ENCODE results near the gene PIGL.
"Not testable (repeated sequence)": the region's sequence is repeated elsewhere in the genome, so short reads cannot be mapped to it uniquely, and the experiment has no call there.

Gene PIGL

GRCh38 chr17:16282522-16282921 is 65.5 kb downstream of the PIGL start:
- H3K4me1 Mint-ChIP-seq = peaks cover 54% of the 10 kb centered on the region
- H3K27me3 Mint-ChIP-seq = no peaks in the 10 kb centered on the region
- DNase-seq = no peak
- H3K9me3 Mint-ChIP-seq = peaks cover 0 to 8% of the 10 kb centered on the region in 2 donors
- no peak overlapping the region for H3K27ac Mint-ChIP-seq
- ATAC-seq = no peak
- no peak overlapping the region for H3K4me3 Mint-ChIP-seq

- Mint-ChIP-seq H3K27me3 (no peaks in the 10 kb centered on the region), H3K4me1 (peaks cover 66% of the 10 kb centered on the region), H3K9me3 (peaks cover 0 to 3% of the 10 kb centered on the region in 2 donors), H3K27ac (no peak overlapping the region), H3K4me3 (no peak overlapping the region)
- DNase-seq (no peak), ATAC-seq (no peak)
Observed at GRCh38 chr17:16283705-16284104, 66.7 kb downstream of the PIGL start.

DNA sequence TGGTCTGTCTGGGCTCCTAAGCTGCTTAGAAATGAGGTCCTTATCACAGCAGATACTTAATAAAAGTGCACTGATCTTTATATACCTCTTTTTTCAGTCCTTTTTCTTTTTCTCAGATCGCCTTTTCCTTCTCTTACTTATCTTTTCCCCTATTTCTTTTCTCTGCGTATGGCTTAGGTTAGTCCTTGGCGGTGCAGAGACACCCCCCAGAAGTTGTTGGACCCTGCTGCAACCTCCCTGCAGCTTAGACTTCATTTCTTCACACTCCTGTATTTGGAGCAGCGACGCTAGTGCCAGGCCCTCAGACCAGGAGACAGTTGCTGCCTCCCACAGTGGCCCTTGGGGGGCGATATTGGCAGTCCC is 68.6 kb downstream of the PIGL start:
- Mint-ChIP-seq H3K4me1 (peaks cover 70% of the 10 kb centered on the region), H3K27ac (peak overlapping the region; percentile 98), H3K4me3 (peak overlapping the region; percentile 77 to 90), H3K9me3 (no peaks in the 10 kb centered on the region), H3K27me3 (no peaks in the 10 kb centered on the region)
- ATAC-seq (no peak), DNase-seq (no peak)

DNA sequence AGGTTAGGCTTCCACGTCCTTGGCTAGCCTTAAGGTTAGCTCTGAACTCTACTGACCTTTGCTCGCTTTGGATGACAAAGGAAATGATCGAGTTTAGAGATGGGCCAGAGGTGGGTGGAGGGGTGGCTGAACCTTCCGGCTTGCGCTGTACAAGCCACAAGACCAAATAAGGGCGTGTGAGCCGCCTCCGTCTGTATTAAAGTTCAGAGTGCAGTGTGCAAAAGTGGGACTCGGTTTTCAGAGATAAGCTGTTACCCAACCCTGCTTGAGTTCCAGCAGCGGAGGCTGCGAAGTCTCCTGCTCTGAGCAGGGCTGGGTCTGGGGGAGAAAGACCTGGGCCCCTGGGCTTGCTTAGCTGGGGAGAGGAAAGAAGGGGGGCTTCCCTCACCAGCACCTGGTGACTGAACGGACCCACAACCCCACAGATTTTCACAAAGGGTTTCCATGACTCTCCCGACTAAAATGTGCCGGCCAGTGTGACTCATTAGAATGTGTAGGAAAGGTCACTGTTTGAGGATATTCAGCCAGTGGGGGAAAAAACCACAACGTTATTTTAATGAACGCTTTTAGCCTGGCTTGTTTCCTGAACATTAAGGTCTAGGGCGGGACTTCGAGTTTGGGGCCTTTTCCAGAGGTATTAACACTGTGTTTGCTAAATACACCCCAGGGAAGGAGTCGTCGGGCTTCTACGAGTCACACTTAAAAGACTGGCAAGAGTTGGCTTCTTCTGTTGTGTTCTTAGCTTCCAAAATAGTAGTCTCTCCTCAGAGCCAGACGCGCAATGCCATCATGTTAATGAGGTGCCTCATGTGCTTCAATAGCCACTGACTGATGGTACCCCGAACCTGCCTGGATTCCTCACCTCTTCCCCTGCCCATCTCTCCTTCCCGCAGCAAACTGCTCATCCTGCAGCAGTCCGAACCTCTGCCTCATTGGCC is 69.3 kb downstream of the PIGL start:
- Mint-ChIP-seq H3K4me1 (peaks cover 70% of the 10 kb centered on the region), H3K9me3 (no peaks in the 10 kb centered on the region), H3K27ac (peak overlapping the region; percentile 98), H3K4me3 (peak overlapping the region; percentile 77 to 90), H3K27me3 (no peaks in the 10 kb centered on the region)
- peak; percentile 97 for ATAC-seq
- DNase-seq = peak; percentile 80 to 90

DNA sequence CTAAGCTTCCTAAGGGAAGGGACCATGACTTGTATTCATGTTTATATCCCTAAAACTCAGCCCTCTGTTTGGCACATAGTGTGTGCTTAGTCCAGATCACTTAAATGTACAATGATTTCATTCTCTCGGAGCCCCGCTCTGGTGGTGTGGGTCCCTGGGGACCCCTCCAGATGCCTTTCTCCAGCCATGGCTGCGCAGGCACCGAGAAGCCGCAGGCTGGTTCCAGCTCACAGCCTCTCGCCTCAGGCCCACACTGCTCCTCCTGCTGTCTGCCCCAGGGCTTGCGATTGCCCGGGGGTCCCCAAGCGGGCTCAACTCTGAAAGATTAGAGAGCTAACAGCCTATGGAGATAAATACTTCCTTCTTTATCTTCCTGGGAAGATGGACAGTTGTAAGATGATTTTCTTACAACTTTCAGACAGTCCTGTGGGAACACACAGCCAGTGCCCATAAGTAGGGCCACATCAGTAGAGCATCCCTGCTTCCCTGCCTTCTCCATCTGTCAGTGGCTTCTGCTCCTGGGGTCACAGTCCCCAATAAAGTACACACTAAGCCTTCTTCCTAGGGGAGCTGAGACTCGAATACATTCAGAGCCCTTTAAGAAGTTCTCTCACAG is 70.0 kb downstream of the PIGL start:
- Mint-ChIP-seq H3K27me3 (no peaks in the 10 kb centered on the region), H3K4me1 (peaks cover 63% of the 10 kb centered on the region), H3K9me3 (no peaks in the 10 kb centered on the region), H3K27ac (peak overlapping the region; percentile 98), H3K4me3 (peak overlapping the region; percentile 77 to 90)
- DNase-seq (peak; percentile 18 to 21), ATAC-seq (no peak)

DNA sequence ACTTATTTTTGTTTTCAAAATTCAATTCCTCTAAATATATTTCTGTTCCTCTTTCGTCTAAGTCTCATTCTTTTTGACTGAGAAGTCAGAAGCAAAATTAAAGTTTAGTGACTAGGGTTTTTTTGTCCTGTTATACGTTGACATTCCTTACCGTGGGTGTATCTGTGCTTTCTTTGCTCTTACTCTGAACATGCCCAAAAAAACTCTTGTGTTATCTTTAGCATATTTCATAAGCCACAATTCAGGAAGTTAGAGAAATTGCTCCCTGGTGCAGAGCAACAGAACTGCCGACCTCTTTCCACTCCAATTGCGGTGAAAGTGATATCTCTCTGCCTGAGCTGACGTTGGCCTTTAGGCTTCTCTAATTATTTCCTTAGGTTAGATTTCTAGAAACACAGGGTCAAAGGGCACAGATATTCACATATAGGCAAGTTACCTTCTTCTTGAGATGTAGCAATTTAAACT is 70.6 kb downstream of the PIGL start:
- H3K9me3 Mint-ChIP-seq = no peaks in the 10 kb centered on the region
- ATAC-seq = no peak
- peak overlapping the region; percentile 77 to 90 for H3K4me3 Mint-ChIP-seq
- H3K27ac Mint-ChIP-seq = peak overlapping the region; percentile 98
- peaks cover 57% of the 10 kb centered on the region for H3K4me1 Mint-ChIP-seq
- no peaks in the 10 kb centered on the region for H3K27me3 Mint-ChIP-seq
- DNase-seq = peak in 1 of 2 donors; percentile 15

DNA sequence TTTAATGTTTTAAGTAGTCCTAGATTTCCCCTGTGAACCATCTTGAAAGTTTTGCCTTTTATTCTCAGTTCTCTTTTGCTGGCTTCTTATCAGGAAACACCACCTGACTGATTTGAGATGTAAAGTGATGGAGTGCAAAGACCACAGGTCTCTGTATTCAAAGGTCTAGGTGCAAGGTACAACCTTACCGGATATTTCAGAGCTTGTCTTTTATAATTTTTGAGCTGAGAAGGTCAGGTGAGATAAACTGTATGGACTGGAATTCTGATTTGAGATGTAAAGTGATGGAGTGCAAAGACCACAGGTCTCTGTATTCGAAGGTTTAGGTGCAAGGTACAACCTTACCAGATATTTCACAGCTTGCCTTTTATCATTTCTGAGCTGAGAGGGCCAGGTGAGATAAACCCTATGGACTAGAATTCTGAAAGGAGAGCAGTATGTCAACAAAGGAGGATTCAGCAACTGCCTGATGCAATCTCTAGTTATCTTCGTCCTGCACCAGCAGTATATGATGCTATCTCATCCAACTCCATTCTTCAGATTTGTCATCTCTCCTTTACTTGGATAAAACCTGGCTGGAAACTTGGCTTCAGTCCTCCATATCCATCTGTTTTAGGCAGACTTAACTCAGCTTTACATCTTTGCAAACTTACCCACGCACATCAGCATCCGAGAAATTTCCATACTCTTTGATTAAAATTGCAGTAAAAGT is 72.0 kb downstream of the PIGL start:
- H3K4me1 Mint-ChIP-seq = peaks cover 56% of the 10 kb centered on the region
- no peaks in the 10 kb centered on the region for H3K9me3 Mint-ChIP-seq
- H3K27me3 Mint-ChIP-seq = no peaks in the 10 kb centered on the region
- peak overlapping the region; percentile 77 to 90 for H3K4me3 Mint-ChIP-seq
- H3K27ac Mint-ChIP-seq = peak overlapping the region; percentile 55 to 98
- no peak for DNase-seq
- ATAC-seq = no peak

DNA sequence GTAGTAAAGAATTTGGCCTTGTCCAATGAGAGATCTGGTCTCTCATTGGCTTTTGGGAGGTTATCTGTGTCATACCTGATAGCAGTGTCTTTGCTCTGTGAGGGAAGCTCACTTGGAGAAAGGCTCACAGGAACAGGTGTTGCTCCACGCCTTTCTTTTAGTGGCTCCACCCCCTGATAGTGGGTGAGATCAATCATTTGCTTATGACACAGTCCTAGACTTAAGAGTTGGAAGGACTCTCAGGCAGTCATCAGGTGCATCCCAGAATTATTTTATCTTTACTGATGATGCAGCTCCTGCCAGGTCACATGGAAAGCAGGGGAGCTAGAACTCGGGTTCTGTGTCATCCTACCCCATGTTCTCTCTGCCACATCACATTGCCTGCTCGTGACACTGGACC is 76.9 kb downstream of the PIGL start:
- no peak for DNase-seq
- Mint-ChIP-seq H3K9me3 (no peaks in the 10 kb centered on the region), H3K27me3 (no peaks in the 10 kb centered on the region), H3K4me3 (no peak overlapping the region), H3K27ac (no peak overlapping the region), H3K4me1 (peaks cover 34% of the 10 kb centered on the region)
- ATAC-seq = no peak

DNA sequence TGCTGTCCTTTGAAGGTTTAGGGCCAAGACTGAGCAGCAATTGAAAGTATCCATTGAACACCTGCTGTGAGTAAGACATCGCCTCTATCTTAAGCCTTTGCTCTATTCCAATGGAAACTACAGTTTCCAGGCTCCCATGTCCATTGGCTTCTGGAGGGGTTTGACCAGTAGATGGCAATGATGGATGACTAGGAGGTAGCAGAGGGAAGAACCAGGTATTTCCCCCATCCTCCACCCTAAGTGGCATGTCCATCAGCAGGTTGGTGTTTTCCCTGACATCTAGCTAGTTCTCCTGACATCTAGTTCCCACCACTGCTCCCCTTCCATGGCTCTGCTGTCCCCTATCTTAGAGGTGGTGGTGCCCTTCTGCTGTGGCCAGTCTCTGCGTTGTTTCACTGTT is 77.5 kb downstream of the PIGL start:
- H3K4me1 Mint-ChIP-seq = peaks cover 27% of the 10 kb centered on the region
- no peak overlapping the region for H3K4me3 Mint-ChIP-seq
- no peaks in the 10 kb centered on the region for H3K27me3 Mint-ChIP-seq
- DNase-seq (no peak), ATAC-seq (no peak)
- H3K27ac Mint-ChIP-seq = no peak overlapping the region
- H3K9me3 Mint-ChIP-seq = no peaks in the 10 kb centered on the region

- peaks cover 27% of the 10 kb centered on the region for H3K4me1 Mint-ChIP-seq
- peak; percentile 67 for ATAC-seq
- H3K27me3 Mint-ChIP-seq, H3K9me3 Mint-ChIP-seq, DNase-seq, H3K4me3 Mint-ChIP-seq: not testable (repeated sequence)
- peak overlapping the region in 1 of 2 donors; percentile 69 for H3K27ac Mint-ChIP-seq
Observed at GRCh38 chr17:16296072-16296471, 79.1 kb downstream of the PIGL start.

DNA sequence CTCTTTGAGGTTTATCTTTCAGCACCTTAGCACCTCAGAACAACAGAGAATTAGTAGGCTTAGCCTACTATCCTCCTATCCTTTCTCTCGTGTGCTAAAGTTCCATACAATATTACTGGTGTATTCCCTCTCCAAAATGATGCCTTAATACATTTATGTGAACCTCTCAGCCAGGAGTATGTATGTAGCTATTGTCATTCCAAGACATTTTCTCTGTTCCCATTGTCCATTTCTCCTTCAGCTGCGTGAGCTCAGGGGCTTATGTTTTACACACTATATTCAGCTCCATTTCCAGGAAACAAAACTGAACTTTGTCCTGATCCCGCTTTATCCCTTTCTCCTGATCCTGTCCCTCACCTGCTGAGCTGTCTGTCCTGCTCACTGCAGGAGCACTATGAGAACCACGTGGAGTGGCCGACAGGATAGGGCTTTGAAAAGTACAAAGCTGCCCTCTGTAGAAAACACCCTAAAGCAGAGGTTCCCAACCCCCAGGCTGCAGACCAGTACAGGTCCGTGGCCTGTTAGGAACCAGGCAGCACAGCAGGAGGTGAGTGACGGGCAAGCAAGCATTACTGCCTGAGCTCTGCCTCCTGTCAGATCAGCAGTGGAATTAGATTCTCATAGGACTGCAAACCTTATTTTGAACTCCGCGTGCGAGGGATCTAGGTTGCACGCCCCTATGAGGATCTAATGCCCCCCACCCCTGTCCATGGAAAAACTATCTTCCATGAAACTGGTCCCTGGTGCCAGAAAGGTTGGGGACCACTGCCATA is 80.5 kb downstream of the PIGL start:
- Mint-ChIP-seq H3K4me3 (no peak overlapping the region), H3K27ac (no peak overlapping the region), H3K9me3 (no peaks in the 10 kb centered on the region), H3K4me1 (peaks cover 27% of the 10 kb centered on the region), H3K27me3 (no peaks in the 10 kb centered on the region)
- DNase-seq = no peak
- no peak for ATAC-seq

- Mint-ChIP-seq H3K27me3 (no peaks in the 10 kb centered on the region), H3K4me1 (peaks cover 27% of the 10 kb centered on the region), H3K27ac (peak overlapping the region in 1 of 2 donors; percentile 44), H3K9me3 (no peaks in the 10 kb centered on the region), H3K4me3 (no peak overlapping the region)
- DNase-seq (no peak), ATAC-seq (no peak)
Observed at GRCh38 chr17:16298140-16298662, 81.2 kb downstream of the PIGL start.

DNA sequence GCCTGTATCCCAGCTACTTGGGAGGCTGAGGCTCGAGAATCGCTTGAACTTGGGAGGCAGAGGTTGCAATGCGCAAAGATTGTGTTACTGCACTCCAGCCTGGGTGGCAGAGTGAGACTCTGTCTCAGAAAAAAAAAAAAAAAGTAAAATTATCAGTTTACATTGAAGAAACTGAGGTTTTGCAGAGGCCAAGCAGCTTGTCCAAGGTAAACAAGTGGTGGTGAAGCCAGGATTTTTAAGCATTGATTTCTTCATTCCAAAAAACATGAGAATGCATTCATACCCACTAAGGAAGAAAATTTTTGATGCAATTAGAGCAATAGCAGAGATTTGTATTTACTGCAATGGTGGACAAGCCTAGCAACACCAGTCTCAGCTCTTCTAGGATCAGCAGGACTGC is 83.5 kb downstream of the PIGL start:
- Mint-ChIP-seq H3K27ac (no peak overlapping the region), H3K27me3 (no peaks in the 10 kb centered on the region), H3K9me3 (no peaks in the 10 kb centered on the region), H3K4me1 (peaks cover 20% of the 10 kb centered on the region), H3K4me3 (no peak overlapping the region)
- DNase-seq (no peak), ATAC-seq (no peak)

GRCh38 chr17:16301963-16302855 is 85.2 kb downstream of the PIGL start:
- no peak overlapping the region for H3K27ac Mint-ChIP-seq
- no peaks in the 10 kb centered on the region for H3K27me3 Mint-ChIP-seq
- ATAC-seq = no peak
- H3K4me1 Mint-ChIP-seq = peaks cover 14% of the 10 kb centered on the region
- H3K9me3 Mint-ChIP-seq = no peaks in the 10 kb centered on the region
- no peak for DNase-seq
- no peak overlapping the region for H3K4me3 Mint-ChIP-seq
